Stimulated activated CD4-positive, alpha-beta T cell treated with anti-CD3 and anti-CD28 coated beads, Interleukin-1b, Interleukin-23, amount 100 ng/mL, for 24 hours (primary cell): ENCODE results near the gene ARMC9.
A peak's percentile ranks its signal among the peaks of the same experiment; 100 is the strongest.
"Not testable (repeated sequence)": the region's sequence is repeated elsewhere in the genome, so short reads cannot be mapped to it uniquely, and the experiment has no call there.

Experiments
- DNase-seq, 4 experiments: peaks; one replicate each; pipeline ENCODE4 v3.0.0-alpha.2; 2020; ENCODE audit warnings: low read depth in 4 of 4, low spot score in 1 of 4

The ARMC9 gene

GRCh38 chr2:231395188-231396057 is 197.0 kb downstream of the ARMC9 start, which contains the start of gene B3GNT7:
TSS of gene B3GNT7 (plus strand) at chr2:231395710. CDS start at chr2:231395804, 94 bp downstream.
- no peak for DNase-seq

- no peak for DNase-seq
These were observed 197.8 kb downstream of the ARMC9 start for GRCh38 chr2:231396058-231396821.

- peak in 1 of 4 experiments; percentile 6 for DNase-seq
These were observed 198.8 kb downstream of the ARMC9 start for GRCh38 chr2:231397011-231397927.

- no peak for DNase-seq
These were observed 199.5 kb downstream of the ARMC9 start for GRCh38 chr2:231397928-231398294.

- DNase-seq: no peak
These were observed 200.2 kb downstream of the ARMC9 start for GRCh38 chr2:231398585-231398984.

GRCh38 chr2:231399046-231399852 is 200.8 kb downstream of the ARMC9 start:
- no peak for DNase-seq

GRCh38 chr2:231399853-231400680 is 201.6 kb downstream of the ARMC9 start:
- no peak for DNase-seq

GRCh38 chr2:231400681-231401080 is 202.2 kb downstream of the ARMC9 start:
- DNase-seq: not testable (repeated sequence)

GRCh38 chr2:231401101-231401500 is 202.7 kb downstream of the ARMC9 start:
- DNase-seq: not testable (repeated sequence)

- DNase-seq: not testable (repeated sequence)
These were observed 205.2 kb downstream of the ARMC9 start for GRCh38 chr2:231403421-231404182.

- DNase-seq: not testable (repeated sequence)
These were observed 205.8 kb downstream of the ARMC9 start for GRCh38 chr2:231404183-231404578.

GRCh38 chr2:231405601-231406367 is 207.4 kb downstream of the ARMC9 start:
- not testable (repeated sequence) for DNase-seq

GRCh38 chr2:231407686-231408085 is 209.3 kb downstream of the ARMC9 start:
- DNase-seq: not testable (repeated sequence)

GRCh38 chr2:231408304-231408703 is 209.9 kb downstream of the ARMC9 start:
- not testable (repeated sequence) for DNase-seq

GRCh38 chr2:231409776-231410175 is 211.3 kb downstream of the ARMC9 start:
- no peak for DNase-seq

GRCh38 chr2:231410293-231411004 is 212.0 kb downstream of the ARMC9 start:
- no peak for DNase-seq

GRCh38 chr2:231411237-231411636 is 212.8 kb downstream of the ARMC9 start:
- no peak for DNase-seq
